GM21423 (cell line): Measurements from ENCODE around the gene ST6GALNAC6.

ENCODE experiments used
- ATAC-seq: cut with Tn5 transposase; IDR thresholded peaks from one replicate; pipeline ENCODE4 v1.9.1; 2021; ENCODE audit warnings: mild to moderate bottlenecking, moderate library complexity; ENCODE audit not compliant: unreplicated experiment

ST6GALNAC6 gene, protein sequence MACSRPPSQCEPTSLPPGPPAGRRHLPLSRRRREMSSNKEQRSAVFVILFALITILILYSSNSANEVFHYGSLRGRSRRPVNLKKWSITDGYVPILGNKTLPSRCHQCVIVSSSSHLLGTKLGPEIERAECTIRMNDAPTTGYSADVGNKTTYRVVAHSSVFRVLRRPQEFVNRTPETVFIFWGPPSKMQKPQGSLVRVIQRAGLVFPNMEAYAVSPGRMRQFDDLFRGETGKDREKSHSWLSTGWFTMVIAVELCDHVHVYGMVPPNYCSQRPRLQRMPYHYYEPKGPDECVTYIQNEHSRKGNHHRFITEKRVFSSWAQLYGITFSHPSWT

DNA sequence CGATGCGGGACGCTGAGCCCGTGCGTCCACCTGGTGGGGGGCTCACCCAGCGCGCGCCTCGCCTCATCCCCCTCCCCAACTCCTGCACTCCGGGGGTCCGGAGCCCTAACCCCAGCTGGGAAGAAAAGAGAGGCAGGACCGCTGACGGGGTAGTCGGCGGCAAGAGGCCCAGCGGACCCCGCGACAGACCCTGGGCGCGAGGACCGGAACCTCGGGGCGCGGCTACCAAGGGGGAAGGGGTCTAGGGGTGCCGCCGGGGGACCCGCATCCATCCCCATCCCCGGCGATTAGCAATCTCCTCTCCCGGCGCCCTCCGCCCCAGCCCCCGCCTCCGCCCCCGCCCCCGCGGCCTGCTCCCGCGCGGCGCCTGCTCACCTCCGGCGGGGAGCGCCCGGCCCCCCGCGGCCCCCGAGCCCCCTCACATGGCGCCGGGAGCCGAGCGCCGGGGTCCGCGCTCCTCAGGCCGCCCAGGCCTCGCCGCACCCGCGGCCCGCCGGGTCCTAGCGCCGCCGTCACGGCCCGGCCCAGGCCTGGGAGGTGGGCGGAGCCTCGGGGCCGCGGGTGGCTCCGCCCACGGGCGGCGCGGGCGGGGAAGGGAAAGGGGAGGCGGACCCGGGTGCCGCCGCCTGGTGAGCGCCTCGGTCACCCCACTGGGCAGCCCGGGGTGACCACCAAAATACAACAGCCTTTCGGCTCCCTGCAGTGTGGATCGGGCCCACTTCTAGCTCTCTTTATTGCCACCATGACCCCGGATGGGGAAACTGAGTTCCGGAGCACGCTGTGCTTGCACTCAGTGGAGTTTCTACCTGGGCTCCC lies at the start of gene ST6GALNAC6:
Gene ST6GALNAC6 (minus strand): TSS at position 476 of the 816 bp plus-strand sequence. CDS start 1,622 bp downstream, outside the sequence.
- peak; percentile 54 for ATAC-seq

DNA sequence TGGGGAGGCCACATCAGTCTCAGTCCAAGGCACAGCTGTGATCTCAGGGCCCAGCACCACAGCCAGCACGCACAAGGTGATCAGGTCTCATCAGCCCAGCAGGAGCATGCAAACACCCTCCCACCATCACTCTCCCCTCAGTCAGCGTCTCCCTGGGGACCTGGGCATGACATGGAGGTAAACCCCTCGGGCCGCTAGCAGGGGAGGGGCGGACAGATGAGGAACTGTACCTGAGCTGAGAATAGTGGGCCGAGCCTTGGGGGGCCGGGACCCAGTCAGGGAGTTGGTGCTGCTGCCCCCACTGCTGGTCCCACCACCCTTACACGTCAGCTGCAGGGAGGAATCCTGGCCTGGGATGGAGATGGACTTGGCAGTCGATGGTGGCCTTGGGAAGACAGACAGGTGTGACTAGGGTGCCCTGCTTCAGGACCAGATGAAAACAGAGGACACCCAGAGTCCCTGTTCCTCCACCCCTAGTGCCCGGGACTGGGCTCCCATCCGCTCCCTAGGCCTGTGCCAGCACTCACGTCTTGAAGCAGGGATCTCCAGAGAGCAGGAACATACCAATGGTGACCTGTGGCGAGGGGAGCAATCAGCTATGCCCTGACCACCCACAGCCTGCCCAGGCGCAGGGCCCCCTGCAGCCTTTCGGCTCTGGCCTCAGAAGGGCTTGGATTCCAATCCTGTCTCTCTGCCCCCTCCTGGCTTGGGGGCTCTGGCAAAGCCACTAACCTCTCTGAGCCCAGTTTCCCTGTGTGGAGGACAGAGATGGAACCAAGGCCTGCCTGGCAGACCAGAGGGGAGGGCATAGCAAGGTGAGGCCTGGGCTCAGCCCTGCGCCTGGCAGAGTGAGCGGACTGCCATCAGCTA lies 48.7 kb upstream of the ST6GALNAC6 start:
- ATAC-seq = no peak

DNA sequence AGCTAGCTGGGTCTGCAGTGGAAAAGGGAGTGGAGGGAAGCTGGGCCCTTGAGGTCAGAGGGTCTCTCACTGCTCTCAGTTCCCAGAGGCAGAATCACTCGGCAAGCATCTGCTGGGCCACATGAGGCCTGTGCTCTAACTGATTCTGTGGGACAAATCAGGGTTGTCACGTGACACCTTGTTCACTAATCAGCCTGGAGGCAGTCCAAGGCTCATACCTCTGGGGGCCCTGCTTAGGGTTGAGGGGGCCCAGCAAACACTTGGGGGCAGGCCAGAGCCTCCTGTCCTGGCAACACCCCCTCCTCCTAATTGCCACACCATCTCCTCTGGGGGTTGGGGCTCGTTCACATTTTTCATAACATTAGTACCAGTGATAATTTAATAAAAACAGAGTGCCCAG lies 47.3 kb upstream of the ST6GALNAC6 start:
- ATAC-seq = no peak

DNA sequence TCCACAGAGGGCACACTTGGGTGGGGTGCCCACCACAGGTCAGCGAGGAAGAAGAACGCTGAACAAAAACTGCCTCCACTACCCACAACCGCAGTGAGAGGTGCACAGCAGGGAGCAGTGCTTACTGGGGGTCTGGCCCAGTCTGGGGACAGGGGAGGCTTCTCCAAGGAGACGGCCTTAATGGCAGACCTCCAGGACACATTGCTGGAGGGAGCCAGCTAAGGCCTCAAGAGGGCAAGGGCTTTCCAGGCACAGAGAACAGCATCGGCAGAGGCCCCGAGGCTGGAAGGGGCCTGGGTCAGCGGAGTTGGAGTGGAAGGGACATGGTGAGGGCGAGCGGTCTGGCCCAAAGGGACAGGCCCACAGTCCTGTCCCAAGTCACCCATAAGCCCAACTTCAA lies 46.5 kb upstream of the ST6GALNAC6 start:
- no peak for ATAC-seq

DNA sequence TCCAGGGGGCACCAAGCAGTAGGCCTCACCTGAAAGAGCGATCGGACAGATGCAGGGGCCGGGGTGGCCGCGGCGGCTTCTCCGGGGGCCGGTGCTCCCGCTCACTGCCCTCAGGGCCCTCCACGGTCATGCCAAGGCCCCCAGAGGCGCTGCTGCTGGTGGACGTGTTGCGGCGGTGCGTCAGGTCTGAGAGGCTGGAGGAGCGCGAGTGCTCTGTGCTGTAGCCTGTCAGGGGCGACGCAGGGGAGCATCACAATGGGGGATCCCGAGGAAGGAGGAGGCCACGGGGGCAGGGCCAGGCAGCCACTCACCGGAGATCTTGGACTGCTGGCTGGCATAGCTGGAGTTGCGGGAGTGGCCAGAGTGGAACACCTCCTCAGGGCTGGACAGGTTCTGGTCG lies 45.9 kb upstream of the ST6GALNAC6 start:
- ATAC-seq = no peak

DNA sequence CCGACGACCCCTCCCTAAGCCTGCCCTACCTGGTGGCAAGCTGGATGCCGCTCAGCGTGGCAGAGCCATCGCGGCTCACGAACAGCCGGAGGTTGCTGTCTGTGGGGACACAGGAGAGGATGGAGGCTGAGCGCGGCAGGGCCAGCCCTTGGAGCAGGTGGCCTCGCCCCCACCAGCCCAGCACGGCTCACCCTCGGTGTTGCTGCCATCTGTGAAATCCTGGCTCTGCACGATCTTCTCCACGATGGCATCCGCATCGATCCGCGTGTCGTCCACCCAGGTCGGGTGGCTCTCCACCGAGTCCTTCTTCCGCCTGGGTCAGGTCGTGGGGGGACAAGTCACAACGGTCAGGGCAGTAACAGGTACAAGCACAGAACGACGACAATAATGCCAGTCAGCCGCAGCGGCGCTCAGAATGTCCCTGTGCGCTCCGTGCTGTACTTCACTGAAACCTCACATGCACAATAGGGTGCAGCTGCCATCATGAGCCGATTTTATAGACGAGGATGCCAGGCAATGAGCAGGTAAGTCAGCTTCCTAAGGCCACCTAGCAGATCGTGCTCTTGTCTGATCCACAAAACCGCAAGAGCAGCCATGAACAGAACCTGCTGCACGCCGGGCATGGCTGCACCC lies 45.3 kb upstream of the ST6GALNAC6 start:
- no peak for ATAC-seq

DNA sequence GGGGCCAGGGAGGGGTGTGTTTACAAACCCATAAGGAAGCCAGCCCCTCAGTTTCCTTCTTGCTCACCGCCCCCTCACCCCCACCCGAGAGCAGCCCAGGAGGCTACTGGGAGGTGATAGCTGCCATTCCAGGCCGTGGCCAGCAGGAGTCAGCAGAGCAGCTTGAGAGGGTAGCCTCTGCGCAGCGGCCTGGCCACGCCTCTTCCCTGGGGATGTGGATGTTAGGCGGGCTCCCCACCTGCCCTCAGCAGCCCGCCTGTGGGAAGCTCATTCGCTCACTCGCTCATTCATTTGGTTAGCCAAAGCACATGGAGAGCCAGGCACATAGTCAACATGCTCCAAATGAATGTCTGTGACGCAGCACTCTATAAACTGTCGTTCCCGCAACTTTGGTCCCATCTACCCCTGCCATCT lies 44.3 kb upstream of the ST6GALNAC6 start:
- ATAC-seq = no peak

DNA sequence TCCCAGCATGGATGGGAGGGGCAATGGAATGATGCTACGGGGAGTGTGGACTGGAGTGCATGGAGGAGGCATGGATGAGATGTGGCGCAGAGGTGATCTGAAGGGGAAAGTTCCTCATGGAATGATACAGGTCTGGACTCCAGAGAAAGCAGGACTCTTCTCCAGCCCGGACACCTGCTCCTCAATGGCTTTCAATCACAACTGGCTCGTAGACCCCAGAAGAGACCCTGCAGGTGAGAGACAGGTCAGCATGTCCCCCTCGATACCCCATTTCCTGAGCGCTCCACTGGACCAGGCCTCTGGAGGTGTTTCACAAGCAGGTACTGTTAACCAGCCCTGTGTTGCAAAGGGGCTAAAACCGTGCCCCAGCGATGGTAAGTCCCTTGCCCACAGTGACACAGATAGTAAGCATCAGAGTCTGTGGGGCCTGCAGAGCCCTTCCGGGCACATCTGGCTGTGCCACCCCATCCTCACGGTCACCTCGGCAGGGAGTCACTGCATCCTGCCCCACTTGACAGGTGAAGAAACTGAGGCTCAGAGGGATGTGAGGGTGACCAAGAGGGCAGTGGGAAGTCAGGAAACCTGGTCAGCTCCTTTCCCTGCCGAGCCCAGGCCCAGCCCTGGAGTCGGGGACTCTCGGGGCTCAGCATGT lies 43.7 kb upstream of the ST6GALNAC6 start:
- ATAC-seq = no peak

DNA sequence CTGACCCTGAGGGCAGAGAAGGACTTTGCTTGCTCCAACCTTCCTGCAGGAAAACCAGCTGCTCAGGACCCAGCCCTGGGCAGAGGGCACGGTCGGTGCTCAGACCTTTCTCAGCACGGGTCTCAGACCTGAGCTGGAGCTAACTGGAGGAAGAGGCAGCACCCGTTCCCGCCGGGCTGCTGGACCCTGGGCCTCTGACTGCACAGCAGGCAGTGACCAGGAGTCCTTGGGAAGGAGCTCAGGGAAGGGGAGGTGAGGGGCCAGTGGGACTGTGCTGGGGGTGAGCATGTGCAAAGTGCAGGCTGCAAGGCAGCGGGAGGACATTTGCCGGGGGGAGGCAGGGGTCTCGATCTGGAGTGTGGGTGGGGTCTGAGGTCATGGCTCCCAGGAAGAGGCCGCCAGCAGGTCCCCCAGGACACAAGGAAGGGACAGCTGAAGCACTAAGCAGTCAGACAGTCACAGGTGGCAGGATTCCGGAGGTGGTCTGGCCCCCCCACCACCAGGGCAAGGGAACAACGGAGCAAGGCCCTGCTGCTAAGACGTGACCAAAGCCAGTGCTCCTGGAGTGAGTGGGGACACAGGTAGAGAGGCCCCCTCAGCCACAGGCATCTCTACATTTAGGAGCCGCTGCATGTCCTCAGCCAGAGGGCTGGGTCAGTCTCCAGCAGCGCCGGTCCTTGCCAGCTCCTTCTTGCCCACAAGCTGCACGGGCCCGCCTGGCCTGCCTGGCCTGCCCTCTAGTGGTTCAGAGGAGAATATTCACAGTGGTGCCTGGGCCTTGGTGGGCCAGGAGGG lies 43.0 kb upstream of the ST6GALNAC6 start:
- no peak for ATAC-seq

DNA sequence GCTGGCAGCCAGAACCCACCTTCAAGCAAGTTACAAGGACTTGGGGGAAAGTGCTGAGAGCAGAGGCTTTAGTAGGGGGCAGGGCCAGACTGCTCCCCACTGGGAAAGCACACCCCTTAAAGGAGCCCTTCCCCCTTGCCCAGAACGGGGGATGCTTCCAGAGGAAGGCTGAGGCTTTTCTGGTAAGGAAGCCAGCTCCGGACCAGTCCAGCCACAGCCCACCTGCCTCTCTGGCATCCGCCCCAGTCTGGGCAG lies 42.5 kb upstream of the ST6GALNAC6 start:
- no peak for ATAC-seq

DNA sequence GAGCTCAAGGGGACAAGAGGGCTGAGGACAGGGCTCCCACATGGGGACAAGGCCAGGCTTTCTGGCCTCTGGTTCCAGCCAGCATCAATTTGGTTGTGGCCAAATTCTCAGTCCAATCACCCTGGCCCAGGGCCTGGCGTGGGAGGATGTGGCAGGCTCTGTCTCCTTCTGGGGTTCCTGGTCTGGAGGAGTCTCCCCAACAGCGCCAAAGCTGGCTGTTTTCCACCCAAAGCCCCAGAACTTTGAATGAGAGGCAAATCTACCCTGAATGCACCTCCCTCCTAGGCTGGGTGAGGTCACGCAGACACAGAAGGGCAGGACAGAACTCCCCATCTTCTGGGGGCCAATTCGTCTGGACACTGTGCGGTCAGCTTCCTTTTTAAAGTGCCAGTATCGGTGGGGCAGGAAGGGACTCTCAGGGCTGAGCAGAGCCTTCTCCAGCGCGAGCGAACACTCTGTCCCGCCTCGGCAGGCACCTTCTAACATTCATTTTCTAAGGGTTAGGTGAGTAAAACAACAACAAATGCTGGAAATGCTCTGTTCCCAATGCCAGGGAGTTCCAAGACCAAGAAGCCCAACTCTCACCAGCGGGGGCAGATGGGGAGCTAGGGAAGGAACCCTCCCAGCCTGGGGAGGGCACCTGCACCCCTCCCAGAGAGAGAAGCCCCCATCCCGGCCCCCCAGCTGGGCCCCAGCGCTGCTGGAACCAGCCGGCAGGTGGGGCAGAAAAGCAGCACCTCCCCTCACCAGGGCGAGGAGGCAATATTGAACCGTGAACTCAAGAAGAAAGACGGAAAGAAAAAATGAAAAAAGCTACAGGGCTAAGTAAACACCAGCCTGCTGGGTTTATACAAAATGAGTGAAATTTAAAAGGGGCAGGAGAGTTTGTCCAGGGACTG lies 41.9 kb upstream of the ST6GALNAC6 start:
- no peak for ATAC-seq

DNA sequence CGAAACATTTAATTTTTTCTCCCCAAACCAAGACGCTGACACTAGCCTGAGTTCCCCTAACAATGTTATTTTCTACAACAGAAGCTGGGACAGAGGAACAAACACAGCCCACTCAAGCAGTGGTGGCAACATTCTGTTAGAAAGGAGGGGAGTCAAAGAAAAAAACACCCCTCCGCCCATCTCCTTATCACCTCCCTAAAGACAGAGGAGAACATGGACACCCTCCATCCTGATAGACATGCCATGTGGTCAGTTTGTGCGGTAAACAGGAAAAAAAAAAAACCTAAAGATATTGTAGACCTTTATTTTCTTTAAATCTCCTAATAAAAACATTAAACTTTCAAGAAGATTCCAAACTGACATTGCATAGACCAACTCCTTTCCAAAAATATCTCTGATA lies 41.2 kb upstream of the ST6GALNAC6 start:
- no peak for ATAC-seq

DNA sequence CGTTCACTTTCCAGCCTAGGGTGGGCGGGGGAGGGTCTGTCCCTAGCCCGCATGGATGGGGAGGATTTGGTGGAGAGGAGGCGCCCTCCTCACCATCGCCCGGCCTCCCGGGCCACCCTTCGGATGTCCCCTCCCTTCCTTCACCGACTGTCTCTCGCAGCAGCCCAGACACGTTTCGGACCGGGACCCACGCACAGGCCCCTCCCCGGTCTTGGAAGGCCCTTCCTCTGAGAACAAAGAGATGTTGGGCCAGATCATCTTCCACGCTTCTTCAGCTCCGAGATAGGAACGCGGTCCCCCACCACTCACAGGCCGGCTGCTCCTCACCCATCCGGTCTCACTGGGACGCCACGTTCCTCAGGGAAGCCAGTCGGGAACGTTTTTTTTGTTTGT lies 38.9 kb upstream of the ST6GALNAC6 start:
- ATAC-seq = no peak

DNA sequence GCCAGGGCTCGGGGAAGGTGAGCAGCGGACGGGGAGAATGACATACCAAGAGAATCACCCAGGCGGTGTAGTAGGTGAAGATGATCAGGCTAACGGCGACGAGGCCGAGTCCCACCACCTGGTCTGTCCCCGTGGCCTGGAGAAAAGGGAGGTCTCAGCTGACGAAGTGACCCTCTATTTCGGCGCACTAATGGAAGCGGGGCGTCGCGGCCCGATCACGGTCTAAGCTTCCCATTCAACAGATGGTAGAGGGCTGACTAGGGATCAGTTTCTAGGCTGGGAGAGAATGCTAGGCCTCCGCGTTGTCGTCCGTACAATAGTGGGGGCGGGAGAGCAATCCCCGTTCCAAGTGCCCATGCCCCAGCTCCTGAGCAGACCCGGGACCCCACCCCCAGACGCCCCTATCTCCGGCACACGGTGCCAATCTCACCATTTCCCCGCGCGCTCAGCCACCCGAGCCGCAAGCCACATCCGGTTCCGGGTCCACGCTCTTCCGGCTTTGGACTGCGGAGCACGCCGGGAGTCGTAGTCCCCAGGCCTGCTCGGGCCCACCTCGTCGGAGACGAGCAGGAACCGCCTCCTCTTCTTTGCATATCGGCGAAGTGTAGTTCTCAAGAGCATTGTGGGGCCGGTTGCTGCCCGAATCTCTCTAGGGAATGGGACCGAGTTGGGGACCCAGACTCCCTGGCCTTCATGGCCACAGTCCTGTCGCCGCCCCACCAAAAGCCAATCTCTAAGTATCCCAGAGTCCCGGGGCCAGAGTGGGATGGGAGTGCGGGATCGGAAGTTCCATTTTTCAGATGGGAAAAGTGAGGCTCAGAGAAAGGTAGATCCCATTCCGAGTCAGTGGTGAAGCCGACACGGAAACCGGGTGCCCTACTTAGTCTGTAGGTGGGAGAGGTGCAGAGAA lies 38.2 kb upstream of the ST6GALNAC6 start, which contains the start of gene DPM2:
Gene DPM2 (minus strand): TSS at position 467 of the 910 bp plus-strand sequence. CDS start 34 bp downstream, at position 433.
- peak; percentile 88 for ATAC-seq

DNA sequence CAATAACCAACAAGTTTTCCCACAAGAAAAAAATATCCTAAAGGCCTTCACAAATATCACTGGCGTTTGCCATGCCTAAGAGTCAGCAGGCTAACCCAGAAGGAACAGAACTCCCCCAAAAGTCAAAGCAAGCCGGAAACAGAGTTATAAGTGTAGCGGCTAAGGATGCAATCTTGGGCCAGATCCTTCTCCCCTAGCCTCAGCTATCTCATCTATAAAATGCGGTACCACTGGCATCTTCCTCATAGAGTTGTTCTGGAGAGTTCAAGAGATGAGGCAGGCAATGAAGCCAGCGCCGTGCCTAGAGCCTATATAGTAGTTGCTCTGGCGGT lies 37.6 kb upstream of the ST6GALNAC6 start:
- ATAC-seq = no peak

DNA sequence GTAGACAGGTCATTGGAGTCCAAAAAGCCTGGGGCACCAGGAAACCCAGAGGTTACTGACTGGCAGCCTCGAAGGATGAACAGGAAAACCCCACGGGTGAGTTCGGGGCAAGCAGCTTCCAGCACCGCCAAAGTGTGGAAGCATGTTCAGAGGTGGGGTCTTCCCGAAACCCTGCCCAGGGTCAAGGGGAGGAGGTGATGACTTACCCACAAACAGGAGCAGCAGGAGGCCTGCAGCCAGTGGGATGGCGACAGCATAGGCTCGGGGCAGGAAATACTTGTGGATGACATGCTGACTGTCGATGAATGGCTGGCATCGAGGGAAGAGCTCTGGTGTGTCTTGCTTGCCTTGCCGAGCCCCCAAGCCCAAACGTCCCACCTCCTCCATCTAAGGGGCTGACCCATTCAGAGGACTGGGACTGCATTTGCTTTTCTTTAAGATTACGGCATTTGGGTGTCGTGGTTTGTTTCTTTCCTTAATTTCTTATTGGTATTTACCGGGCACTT lies 37.0 kb upstream of the ST6GALNAC6 start:
- ATAC-seq = no peak

DNA sequence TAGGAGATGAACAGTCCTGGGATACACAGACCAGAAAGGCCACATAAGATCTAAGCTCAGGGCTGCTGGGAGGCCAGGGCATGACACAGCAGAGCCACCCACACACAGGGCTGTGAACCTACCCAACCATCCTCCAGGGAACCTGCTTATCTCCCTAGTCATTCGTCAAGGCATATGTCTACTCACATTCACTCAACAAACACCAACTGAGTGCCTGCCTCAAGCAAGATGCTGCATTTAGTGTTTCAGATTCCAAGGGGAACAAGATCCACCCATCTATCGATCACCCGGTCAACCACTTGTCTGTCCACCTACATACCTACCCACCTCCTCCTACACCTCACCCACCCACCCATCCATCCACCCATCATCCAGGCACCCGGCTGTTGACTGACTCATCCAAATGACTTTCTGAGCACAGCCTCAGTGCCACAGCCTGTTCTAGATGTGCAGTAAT lies 36.4 kb upstream of the ST6GALNAC6 start:
- ATAC-seq = no peak
